Measurements from ENCODE around the gene SLC46A3.

Gene SLC46A3

GRCh38 chr13:28679628-28680027 lies 39.1 kb downstream of the SLC46A3 start:
- peak; percentile 14 to 21 for DNase-seq

DNA sequence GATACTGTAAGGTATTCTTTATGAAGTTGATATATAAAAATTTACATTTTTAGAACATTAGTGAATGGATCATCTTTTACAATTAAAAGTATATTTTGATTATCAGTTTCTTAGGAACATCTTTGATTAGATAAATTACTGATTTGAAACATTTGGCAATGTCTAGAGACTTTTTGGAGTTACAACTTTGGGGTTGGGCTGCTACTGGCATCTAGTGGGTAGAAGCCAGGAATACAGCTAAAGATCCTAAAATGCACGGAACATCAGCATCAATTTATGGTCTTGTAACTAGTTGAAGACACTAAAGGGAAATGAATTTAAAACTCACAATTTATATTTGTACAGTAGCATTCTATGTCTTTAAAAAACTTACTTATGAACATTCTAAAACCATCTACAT lies 40.0 kb downstream of the SLC46A3 start:
- DNase-seq: peak in 1 of 2 experiments; percentile 1

GRCh38 chr13:28671126-28671792 lies 47.5 kb downstream of the SLC46A3 start:
- DNase-seq: peak in 1 of 2 experiments; percentile 2

- no peak for DNase-seq
These were observed 51.8 kb downstream of the SLC46A3 start for GRCh38 chr13:28666897-28667488.

DNA sequence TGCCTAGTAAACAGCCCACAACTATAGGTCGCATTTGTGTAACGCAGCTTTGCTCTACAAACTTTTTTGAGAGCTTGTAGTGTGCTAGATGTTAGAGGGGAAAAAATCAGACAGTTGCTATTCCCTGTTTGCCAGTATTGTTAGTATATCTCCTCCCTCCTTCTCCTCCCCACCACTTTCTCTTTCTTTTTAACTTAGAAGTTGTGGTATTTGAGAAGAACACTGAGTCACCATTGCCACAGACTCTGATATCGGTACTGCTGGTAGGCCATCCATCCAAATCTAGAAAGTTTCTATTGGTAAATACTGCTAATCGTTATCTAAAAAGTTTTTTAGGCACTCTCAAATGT lies 59.2 kb downstream of the SLC46A3 start:
- peak in 1 of 2 experiments; percentile 5 for DNase-seq

GRCh38 chr13:28658796-28659620 lies 59.8 kb downstream of the SLC46A3 start, which contains the start of gene POMP:
Gene POMP, plus strand, starts transcription at chr13:28659130. Its CDS starts 55 bp downstream, at chr13:28659185.
- DNase-seq: peak; percentile 34 to 49

DNA sequence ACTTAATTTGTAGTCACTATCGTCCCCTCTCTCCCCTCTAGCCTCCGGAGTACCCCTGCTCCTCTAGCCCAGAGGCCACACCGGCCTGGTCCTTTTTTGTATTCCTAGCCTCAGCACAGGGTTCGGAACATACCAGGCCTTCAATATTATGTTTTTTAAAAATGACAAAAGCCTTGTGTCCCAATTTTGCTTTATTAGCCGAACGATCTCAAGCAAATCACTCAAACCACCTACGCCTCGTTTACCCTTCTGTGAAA lies 60.3 kb downstream of the SLC46A3 start:
- DNase-seq: no peak

DNA sequence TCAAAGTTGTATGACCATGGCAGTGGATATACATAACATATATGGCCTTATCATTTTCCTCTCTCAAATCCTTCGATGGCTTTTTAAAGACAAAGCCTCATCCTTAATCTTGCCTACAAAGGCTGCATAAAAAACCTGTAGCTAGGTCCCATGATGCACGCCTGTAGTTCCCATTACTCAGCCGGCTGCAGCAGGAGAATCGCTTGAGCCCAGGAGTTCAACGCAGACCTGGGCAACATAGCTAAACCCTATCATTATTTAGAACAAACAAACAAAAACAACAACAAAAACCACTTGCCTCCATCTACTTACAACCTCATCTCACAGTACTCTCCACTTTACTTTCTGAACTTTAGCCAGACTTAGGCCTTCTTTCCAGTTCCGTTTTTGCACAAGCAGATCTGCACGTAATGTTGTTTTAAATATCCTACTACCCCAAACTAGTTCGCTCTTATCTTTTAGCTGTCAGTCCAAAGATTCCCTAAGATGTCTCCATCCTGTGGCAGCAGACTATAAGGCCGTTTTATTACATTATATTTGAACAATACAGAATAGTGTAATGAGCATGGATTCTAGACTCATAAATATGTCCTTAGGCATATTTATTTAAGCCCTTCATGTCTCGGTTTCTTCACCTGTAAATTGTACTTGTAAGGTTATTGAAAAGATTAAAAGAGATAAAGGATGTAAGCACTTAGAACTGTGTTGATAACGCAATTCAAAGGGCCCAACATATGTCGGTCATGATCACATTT lies 60.8 kb downstream of the SLC46A3 start:
- DNase-seq: peak; percentile 23 to 28

DNA sequence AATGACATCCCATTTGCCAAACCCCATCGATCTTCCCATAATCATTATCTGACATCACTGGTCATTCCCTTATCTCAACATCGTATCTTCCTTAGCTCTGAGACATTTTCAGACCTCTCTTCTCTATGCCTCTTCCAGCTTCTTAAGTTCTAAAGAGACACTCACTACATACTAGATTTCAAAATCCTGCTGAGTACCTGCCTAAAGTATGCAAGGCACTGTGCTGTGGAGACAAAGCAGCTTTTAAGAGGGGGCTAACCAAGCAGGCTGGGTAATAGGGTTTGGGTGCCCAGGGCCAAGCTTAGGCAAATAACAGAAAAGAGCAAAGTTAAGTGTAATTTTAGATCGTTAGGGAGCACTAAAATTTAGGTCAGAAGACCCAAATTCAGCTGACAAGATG lies 63.2 kb downstream of the SLC46A3 start:
- DNase-seq: no peak

GRCh38 chr13:28654276-28654675 lies 64.5 kb downstream of the SLC46A3 start:
- no peak for DNase-seq

- DNase-seq: no peak
These were observed 65.7 kb downstream of the SLC46A3 start for GRCh38 chr13:28653111-28653510.

DNA sequence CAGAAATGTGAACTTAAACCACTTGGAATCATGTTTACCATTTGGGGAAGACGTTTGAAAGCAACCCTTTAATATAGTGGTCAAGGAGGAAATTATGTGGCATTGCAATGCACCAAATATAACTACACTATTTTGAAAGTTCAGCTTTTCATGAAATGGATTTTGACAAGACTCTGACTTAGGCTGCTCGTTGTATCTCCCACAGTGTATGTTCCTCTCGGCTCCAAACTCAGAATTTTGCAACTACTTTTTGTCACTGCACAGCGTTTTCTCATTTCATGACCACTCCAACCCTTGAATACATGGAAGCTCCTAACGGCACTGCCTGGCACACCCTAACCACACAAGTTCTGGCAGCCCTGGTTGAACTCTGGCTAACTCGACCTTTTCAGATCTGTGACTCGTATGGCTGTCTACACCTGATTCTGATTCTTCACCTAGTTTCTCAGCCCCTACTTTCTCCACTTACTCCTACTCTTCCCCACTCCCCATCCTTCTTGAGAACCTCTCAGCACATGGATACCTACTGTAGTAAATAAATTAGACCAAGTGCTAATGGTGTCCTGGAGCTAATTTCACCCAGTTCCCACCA lies 66.9 kb downstream of the SLC46A3 start:
- no peak for DNase-seq

- no peak for DNase-seq
These were observed 68.5 kb downstream of the SLC46A3 start for GRCh38 chr13:28650284-28650683.
